ENCODE results near the gene ZNF276.
A peak's percentile ranks its signal among the peaks of the same experiment; 100 is the strongest.

Gene ZNF276

DNA sequence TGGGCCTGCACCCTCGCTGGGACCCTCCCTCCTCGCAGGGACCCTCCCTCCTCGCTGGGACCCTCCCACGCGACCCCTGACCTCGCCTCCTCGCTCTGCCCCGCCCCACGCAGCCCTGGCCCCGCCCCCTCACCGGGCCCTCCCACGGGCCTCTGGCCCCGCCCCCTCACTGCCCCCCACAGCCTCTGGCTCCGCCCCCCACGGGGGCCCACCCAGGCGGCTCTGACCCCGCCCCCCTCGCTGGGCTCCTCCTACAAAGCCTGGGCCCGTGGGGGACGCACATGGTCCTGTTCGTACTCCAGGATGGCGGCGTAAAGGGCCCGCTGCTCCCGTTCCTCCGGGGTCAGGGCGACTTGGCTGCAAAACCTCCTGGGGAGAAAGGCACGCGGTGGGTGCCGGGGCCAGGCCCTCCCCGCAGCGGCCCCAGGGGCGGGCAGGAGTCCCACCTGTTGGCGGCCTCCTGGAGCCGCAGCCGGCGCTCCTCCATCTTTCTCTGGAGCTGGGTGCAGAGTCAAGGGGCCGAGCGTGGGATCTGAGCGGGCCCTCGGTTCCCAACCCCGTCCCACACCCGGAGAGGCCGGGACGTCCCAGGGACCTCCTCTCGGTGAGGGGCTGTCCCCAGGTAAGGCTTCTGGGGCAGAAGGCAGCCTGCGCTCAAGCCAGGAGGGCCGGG, 9.6 kb upstream of the ZNF276 start:
- peak; percentile 90 to 95 for DNase-seq (ENCODE audit: low read depth in 1 of 2, low spot score in 1 of 2)
- in situ Hi-C loops (cut with HindIII; ENCODE audit: low pct_unique_long_range_greater_than_20kb, low sequenced_read_pairs): no loop called here
- no peak for TF ChIP-seq JUND (IDR thresholded peaks at IDR 0.05; ENCODE audit: low read depth)

DNA sequence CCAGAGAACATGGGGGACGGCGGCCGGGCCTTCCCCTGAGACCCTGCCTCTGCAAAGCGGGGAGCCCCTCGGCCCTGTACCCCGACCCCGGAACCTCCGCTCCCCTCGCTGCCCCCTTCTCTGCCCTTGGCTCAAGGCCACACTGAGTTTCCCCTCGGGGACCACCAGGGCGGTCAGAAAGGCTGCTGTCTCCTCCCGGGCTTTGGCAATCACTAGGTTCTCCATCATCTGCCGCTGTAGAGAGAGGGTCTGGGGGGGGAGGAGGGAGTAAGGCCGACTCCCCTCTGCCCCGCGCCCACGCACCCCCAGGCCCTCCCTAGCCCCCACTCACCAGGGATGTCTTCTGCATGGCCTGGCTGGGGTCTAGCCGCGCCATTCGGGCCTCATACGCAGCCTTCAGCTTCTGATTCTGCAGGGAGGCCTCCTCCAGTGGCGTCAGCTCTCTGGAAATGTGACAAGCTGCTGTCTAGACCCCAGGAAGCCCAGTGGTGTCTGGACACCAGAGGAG, 9.0 kb upstream of the ZNF276 start:
- in situ Hi-C loops (cut with HindIII; ENCODE audit: low pct_unique_long_range_greater_than_20kb, low sequenced_read_pairs): no loop called here
- DNase-seq (ENCODE audit: low read depth in 1 of 2, low spot score in 1 of 2): no peak
- no peak for TF ChIP-seq JUND (IDR thresholded peaks at IDR 0.05; ENCODE audit: low read depth)

DNA sequence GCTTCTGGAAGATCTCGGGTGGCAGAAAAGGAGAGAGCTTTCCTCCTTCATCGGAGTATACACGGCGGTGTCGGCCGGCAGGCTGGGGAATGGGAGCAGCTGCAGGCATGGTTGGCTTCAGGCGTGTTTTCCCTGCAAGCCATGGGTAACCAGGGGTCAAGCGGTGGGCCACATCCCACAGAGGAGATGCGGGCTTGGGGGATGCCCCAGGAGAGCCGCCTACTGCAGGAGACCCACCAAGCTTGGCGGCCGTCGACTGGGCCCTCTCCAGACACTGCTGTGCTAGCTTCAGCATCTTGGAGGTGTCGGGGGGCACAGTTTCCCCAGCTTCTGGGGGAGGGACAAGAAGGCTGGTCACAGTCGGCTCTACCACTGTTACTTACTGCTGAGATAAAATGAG, 4.8 kb upstream of the ZNF276 start:
- TF ChIP-seq JUND (IDR thresholded peaks at IDR 0.05; ENCODE audit: low read depth): no peak
- no peak for DNase-seq (ENCODE audit: low read depth in 1 of 2, low spot score in 1 of 2)
- in situ Hi-C loops (cut with HindIII; ENCODE audit: low pct_unique_long_range_greater_than_20kb, low sequenced_read_pairs): no loop called here

DNA sequence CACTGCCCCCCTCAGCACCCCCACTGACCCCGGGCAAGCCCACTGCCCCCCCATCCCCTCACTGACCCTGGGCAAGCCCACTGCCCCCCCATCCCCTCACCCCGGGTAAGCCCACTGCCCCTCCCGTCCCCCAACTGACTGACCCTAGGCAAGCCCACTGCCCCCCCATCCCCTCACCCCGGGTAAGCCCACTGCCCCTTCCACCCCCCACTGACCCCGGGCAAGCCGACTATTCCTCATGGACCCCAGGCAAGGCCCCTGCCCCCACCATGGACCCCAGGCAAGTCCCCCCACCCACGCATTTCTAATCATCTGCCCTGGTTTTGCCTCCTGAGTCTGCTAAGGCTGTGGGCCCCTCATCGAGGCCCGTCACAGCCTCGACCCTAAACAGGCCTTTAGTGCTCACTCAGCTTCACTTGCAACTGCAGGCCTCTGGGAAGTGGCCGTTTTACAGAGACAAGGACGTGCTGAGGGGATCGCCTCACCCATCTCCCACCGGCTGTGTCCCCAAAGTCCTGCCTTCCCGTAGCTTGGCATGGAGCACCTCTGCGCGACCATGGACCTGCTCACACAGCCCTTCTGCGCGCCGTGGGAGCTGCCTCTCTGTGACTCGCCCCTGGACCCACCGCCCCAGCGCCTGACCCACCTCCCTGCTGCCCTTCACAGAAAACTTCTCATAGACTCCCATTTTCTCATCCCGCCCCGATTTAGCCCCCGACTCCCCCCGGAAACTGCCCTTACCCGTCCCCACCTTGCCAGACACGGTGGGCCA, 4.2 kb upstream of the ZNF276 start:
- in situ Hi-C loops (cut with HindIII; ENCODE audit: low pct_unique_long_range_greater_than_20kb, low sequenced_read_pairs): no loop called here
- DNase-seq (ENCODE audit: low read depth in 1 of 2, low spot score in 1 of 2): no peak
- TF ChIP-seq JUND (IDR thresholded peaks at IDR 0.05; ENCODE audit: low read depth): no peak

DNA sequence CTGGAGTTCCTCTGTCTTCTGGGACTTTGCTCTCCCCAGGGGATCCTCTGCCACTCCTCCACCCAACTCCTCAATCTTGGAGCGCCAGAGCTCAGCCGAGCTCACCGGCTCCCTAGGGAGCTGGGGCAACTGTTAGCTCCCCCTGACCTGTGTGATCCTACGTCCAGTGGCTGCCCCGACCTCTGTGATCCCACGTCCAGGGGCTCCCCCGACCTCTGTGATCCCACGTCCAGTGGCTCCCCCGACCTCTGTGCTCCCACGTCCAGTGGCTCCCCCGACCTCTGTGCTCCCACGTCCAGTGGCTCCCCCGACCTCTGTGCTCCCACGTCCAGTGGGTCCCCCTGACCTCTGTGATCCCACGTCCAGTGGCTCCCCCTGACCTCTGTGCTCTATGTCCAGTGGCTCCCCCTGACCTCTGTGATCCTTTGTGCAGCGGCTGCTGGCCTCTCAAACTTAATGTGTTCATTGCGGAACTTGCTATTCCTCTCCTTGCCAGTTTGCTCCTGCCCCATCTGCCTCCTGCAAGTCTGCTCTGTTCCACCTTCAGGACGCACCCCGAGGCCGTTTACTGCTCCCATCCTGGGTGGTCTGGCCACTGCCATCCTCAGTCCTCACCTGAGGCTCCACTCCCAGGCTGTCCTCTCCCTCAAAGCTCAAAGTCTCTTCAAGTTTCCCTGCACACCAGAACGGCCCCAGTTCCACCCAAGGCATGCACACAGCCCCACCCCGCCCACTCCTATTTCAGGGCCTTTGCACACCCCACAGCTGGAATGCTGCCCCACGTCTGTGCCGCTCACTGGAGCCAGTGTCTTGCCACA, 3.4 kb upstream of the ZNF276 start:
- TF ChIP-seq JUND (IDR thresholded peaks at IDR 0.05; ENCODE audit: low read depth): no peak
- in situ Hi-C loops (cut with HindIII; ENCODE audit: low pct_unique_long_range_greater_than_20kb, low sequenced_read_pairs): no loop called here
- no peak for DNase-seq (ENCODE audit: low read depth in 1 of 2, low spot score in 1 of 2)

DNA sequence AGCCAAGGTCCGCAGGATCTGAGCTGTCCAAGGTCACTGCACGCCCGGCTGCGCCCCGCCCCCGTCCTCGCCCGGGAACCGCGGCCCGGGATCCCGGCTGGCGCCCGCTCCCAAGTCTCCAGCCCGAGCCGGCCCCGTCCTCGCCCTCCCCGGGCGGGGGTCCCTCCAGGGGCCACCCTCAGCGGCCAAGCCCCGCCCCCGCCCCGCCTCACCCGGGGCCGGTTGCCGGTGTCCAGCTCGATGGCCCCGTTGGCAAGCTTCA, 855 bp upstream of the ZNF276 start:
- TF ChIP-seq JUND (IDR thresholded peaks at IDR 0.05; ENCODE audit: low read depth): no peak
- DNase-seq (ENCODE audit: low read depth in 1 of 2, low spot score in 1 of 2): no peak
- in situ Hi-C loops (cut with HindIII; ENCODE audit: low pct_unique_long_range_greater_than_20kb, low sequenced_read_pairs): no loop called here

DNA sequence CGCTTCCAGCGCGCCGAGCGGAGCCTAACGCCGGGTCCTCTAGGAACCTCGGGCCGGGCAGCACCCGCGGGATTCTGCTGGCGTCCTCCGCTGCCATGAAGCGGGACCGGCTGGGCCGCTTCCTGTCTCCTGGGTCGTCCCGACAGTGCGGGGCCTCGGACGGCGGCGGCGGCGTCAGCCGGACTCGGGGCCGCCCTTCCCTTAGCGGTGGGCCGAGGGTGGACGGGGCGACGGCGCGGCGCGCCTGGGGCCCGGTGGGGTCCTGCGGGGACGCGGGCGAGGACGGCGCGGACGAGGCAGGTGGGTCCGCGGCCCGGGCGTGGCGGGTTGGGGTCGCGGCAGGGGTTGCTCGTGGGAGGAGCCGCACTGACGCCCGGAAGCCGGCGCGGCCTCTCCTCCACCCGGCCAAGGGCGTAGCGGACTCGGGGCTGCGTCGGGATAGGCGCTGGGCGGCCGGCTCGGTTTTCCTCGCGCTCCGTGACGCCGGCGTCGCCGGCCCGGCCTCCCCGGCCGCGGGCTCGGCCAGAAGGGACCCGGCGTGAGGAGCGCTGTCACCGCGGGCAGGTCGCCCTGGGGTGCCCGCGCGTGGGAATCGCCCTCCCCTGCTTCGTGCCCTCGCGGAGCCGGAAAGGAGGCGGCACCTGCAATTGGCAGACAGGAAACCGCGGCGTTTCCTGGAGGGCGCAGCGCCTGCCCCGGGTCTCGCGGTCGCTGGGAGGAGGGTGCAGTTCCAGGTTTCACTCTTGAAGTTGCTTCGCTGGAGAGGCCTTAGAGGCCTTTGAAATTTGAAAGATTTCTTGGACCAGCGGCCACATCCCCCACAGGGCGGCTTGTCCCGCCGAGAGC, 432 bp downstream of the ZNF276 start:
- in situ Hi-C loops (cut with HindIII; ENCODE audit: low pct_unique_long_range_greater_than_20kb, low sequenced_read_pairs): no loop called here

DNA sequence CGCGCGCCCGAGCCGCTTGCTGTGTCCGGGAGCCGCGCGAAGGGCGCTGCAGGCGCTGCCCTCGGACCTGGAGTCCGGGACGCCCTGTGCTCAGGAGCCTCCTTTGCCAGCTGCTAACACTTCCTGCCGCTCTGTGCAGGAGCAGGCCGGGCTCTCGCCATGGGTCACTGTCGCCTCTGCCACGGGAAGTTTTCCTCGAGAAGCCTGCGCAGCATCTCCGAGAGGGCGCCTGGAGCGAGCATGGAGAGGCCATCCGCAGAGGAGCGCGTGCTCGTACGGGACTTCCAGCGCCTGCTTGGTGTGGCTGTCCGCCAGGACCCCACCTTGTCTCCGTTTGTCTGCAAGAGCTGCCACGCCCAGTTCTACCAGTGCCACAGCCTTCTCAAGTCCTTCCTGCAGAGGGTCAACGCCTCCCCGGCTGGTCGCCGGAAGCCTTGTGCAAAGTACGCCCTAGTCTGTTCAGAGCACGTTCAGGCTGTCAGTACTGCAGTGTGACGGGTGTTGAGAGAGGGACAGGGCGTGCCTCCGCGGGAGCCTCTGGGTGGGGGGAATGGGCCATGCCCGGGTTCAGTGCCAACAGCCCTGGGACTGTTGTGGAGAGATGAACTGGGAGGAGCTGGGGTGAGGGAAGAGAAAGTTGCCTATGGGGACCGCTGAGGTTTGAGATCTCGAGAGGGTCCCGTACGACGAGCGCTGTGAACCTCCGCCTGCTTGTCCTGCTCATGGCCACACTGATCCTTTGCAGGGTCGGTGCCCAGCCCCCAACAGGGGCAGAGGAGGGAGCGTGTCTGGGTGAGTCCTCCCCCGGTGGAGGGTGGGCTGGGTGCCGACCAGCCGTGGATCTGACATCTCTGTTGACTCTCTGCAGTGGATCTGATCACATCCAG, 1.3 kb downstream of the ZNF276 start:
- DNase-seq (ENCODE audit: low read depth in 1 of 2, low spot score in 1 of 2): peak in 1 of 2 experiments; percentile 78
- TF ChIP-seq JUND (IDR thresholded peaks at IDR 0.05; ENCODE audit: low read depth): no peak
- in situ Hi-C loops (cut with HindIII; ENCODE audit: low pct_unique_long_range_greater_than_20kb, low sequenced_read_pairs): no loop called here

More for the DNA sequence above, 432 bp downstream of the ZNF276 start:
- peak in 1 of 2 experiments; percentile 75 for DNase-seq (ENCODE audit: low read depth in 1 of 2, low spot score in 1 of 2)
- TF ChIP-seq JUND (IDR thresholded peaks at IDR 0.05; ENCODE audit: low read depth): no peak

DNA sequence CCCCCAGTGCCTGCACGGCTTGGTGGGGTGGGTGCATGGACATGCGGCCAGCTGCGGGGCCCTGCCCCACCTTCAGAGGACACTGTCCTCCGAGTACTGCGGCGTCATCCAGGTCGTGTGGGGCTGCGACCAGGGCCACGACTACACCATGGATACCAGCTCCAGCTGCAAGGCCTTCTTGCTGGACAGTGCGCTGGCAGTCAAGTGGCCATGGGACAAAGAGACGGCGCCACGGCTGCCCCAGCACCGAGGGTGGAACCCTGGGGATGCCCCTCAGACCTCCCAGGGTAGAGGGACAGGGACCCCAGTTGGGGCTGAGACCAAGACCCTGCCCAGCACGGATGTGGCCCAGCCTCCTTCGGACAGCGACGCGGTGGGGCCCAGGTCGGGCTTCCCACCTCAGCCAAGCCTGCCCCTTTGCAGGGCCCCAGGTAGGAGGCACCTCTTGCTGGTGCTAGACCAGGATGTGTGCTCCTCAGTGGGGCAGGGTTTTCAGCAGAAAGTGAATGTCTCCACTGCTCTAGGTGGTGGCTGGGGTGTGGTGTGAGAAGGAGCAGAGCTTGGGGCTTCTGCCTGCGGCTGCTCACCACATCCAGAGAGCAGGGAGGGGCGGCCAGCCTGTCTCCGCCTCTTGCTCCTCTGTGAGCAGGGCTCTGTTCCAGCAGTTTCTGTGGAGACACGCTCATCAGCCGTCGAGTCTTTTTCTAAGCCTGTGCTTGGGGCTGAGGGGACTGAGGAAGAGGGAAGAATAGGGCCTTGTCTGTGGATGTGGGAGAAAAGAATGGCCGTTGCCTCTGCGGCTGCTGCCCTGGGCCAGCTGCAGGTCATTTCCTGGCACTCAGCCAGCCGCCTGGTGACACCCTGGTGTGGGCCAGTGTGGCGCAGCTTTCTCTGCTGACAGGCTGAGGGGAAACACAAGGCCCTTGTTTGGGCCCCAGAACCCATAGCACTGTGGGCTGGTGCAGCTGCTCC, 2.2 kb downstream of the ZNF276 start:
- DNase-seq (ENCODE audit: low read depth in 1 of 2, low spot score in 1 of 2): no peak
- in situ Hi-C loops (cut with HindIII; ENCODE audit: low pct_unique_long_range_greater_than_20kb, low sequenced_read_pairs): no loop called here
- no peak for TF ChIP-seq JUND (IDR thresholded peaks at IDR 0.05; ENCODE audit: low read depth)

DNA sequence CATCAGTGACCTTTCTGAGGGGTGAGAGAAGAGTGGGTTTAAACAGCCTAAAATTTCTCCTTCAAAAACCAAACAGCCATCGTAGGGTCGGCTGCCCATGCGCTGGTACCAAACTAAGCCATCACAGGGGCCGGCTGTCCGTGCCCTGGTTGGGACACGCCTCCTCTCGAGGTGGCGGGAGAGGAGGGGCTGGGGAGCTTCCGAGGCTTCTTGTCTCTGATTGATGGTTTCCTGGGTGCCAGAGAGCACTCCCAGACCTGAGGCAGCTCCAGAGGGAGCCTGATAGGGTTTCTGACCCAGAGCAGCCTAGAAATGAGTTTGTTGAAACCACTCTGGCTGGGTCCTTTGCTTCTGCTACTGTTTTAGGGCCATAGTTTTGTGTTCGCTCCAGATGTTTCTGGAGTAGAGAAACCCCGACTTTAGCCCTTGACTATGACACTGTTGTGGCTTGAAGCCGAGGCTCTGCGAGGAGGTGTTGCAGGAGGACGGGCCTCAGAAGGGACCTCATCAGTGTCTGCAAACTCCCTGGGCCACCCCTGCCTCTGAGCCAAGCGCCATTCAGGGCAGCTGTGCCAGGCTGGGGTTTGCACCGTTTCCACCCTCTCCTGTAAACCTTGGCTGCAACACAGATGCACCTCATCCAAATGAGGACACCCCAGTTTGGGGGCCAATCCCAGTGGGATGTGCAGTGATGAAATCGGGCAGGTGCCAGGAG, 6.2 kb downstream of the ZNF276 start:
- DNase-seq (ENCODE audit: low read depth in 1 of 2, low spot score in 1 of 2): no peak
- in situ Hi-C loops (cut with HindIII; ENCODE audit: low pct_unique_long_range_greater_than_20kb, low sequenced_read_pairs): no loop called here
- TF ChIP-seq JUND (IDR thresholded peaks at IDR 0.05; ENCODE audit: low read depth): no peak
